Endothelial cell of umbilical vein (primary cell): ENCODE data around the gene KRT74. TPM values are rescaled to one million over a fixed set of nuclear protein-coding genes. Genes with fewer than 3 reads are reported as not detected.

Source experiments
- BruUV-seq: library from RNA; stranded (reverse); fragments of 400-500 nt; replicated peaks from 2 replicates; lab custom pipeline; 2021; lab: Mats Ljungman, UMichigan
- CTCF ChIA-PET: fragments of 300-600, 350-600 bp; sonication (Branson Sonifier 250); formaldehyde crosslinking; loops from one replicate; lab custom pipeline; 2021; ENCODE audit warnings: antibody characterized with exemption, inconsistent platforms; lab: Charles Lee
- POLR2A ChIA-PET: fragments of 300-600, 350-600 bp; sonication (Branson Sonifier 250); formaldehyde crosslinking; loops from one replicate; lab custom pipeline; 2021; ENCODE audit warnings: antibody characterized with exemption, inconsistent platforms; lab: Charles Lee
- DNase-seq: peaks from one replicate; pipeline ENCODE4 v3.0.0-alpha.2; 2011; ENCODE audit warnings: low read depth, low spot score
- FAIRE-seq: peaks from 2 replicates; lab custom pipeline; 2011; peaks lifted over from hg19 to GRCh38; lab: Jason Lieb, UNC
- H2AFZ ChIP-seq: 2 replicates; pipeline ENCODE4 v1.6.0; 2012; ENCODE audit warnings: low read depth, low read length, control low read depth, inconsistent platforms
- H3K27ac ChIP-seq: 2 replicates; pipeline ENCODE4 v1.5.1; 2011; ENCODE audit warnings: low read depth, mild to moderate bottlenecking, control low read depth, low read length, moderate library complexity; ENCODE audit not compliant: insufficient read depth
- H3K27me3 ChIP-seq, 2 experiments: 2 replicates each; pipeline versions ENCODE4 v1.6.0 to v1.6.1; 2011; ENCODE audit warnings: low read length in 2 of 2, mixed read lengths in 1 of 2; ENCODE audit not compliant: control insufficient read depth in 2 of 2, insufficient read depth in 2 of 2
- H3K36me3 ChIP-seq, 2 experiments: 2 replicates in 1 of 2; 3 replicates in 1 of 2; pipeline ENCODE4 v1.5.1; 2011; ENCODE audit warnings: low read length in 2 of 2, mild to moderate bottlenecking in 1 of 2, moderate library complexity in 1 of 2; ENCODE audit not compliant: control insufficient read depth in 2 of 2, insufficient read depth in 2 of 2; ENCODE audit errors: extremely low read depth in 1 of 2
- H3K4me1 ChIP-seq: 3 replicates; pipeline ENCODE4 v1.5.1; 2011; ENCODE audit warnings: mild to moderate bottlenecking, low read length; ENCODE audit not compliant: control insufficient read depth, insufficient read depth; ENCODE audit errors: extremely low read depth
- H3K4me2 ChIP-seq: 2 replicates; pipeline ENCODE4 v1.6.1; 2011; ENCODE audit warnings: low read length, control low read depth, mixed read lengths; ENCODE audit not compliant: insufficient read depth
- H3K4me3 ChIP-seq, 3 experiments: fragments of 200-600 bp in 1 of 3; sonication (generic), shearing (Covaris generic) in 1 of 3; replicated peaks in 1 of 3; 2 replicates each; pipeline ENCODE4 v1.5.1; 2011 to 2016; ENCODE audit warnings: control low read depth in 3 of 3, low read length in 3 of 3, mild to moderate bottlenecking in 2 of 3, inconsistent platforms in 1 of 3, low read depth in 1 of 3, moderate library complexity in 1 of 3; ENCODE audit not compliant: insufficient read depth in 1 of 3
- H3K79me2 ChIP-seq: 2 replicates; pipeline ENCODE4 v1.6.0; 2012; ENCODE audit warnings: low read length, inconsistent platforms; ENCODE audit not compliant: control insufficient read depth, insufficient read depth
- H3K9ac ChIP-seq: replicated peaks from 2 replicates; pipeline ENCODE3; 2011; ENCODE audit warnings: low read length, control low read depth; ENCODE audit not compliant: insufficient read depth; ENCODE audit errors: extremely low read depth
- H3K9me1 ChIP-seq: replicated peaks from 3 replicates; pipeline ENCODE4 v1.6.0; 2011; ENCODE audit warnings: mild to moderate bottlenecking, low read length; ENCODE audit not compliant: control insufficient read depth, insufficient read depth; ENCODE audit errors: extremely low read depth
- H3K9me3 ChIP-seq: replicated peaks from 2 replicates; pipeline ENCODE4 v1.5.1; 2012; ENCODE audit warnings: low read length, inconsistent platforms; ENCODE audit not compliant: control insufficient read depth, insufficient read depth
- H4K20me1 ChIP-seq: replicated peaks from 2 replicates; pipeline ENCODE3; 2011; ENCODE audit warnings: mild to moderate bottlenecking, low read length; ENCODE audit not compliant: control insufficient read depth, insufficient read depth; ENCODE audit errors: extremely low read depth
- EZH2 ChIP-seq: IDR thresholded peaks from 2 replicates; pipeline ENCODE4 v1.6.1; 2012; ENCODE audit warnings: borderline replicate concordance, low read depth, mild to moderate bottlenecking, moderate library complexity, low read length, inconsistent platforms; ENCODE audit not compliant: severe bottlenecking
- FOS ChIP-seq: IDR thresholded peaks from 2 replicates; pipeline ENCODE4 v1.6.1; 2011; ENCODE audit warnings: mild to moderate bottlenecking, low read length, moderate library complexity, borderline replicate concordance; ENCODE audit not compliant: insufficient read depth
- GATA2 ChIP-seq: IDR thresholded peaks from 2 replicates; pipeline ENCODE4 v1.7.0; 2011; ENCODE audit warnings: low read depth, mild to moderate bottlenecking, moderate library complexity, mixed read lengths, low read length; ENCODE audit not compliant: insufficient read length, insufficient read depth
- JUN ChIP-seq: IDR thresholded peaks from 2 replicates; pipeline ENCODE4 v1.6.1; 2011; ENCODE audit warnings: borderline replicate concordance, low read depth; ENCODE audit not compliant: insufficient read length, insufficient read depth
- MAX ChIP-seq: IDR thresholded peaks from 2 replicates; pipeline ENCODE4 v1.6.1; 2011; ENCODE audit not compliant: insufficient read depth, insufficient read length
- MYC ChIP-seq: IDR thresholded peaks from one replicate; pipeline ENCODE4 v1.6.1; 2011; ENCODE audit warnings: mild to moderate bottlenecking, low read depth, low read length
- POLR2A ChIP-seq: IDR thresholded peaks from 2 replicates; pipeline ENCODE4 v1.6.1; 2012; ENCODE audit warnings: low read depth, mild to moderate bottlenecking, control low read depth, low read length
- POLR2AphosphoS5 ChIP-seq: IDR thresholded peaks from 2 replicates; pipeline ENCODE4 v1.6.1; 2012; ENCODE audit warnings: low read depth, mild to moderate bottlenecking, control low read depth, low read length, moderate library complexity; ENCODE audit not compliant: insufficient read depth
- dilution Hi-C: fragments of 300-500 bp; cut with MboI; formaldehyde crosslinking; loops from one replicate; pipeline ENCODE4 v1.15.0; 2019; ENCODE audit warnings: low sequenced_read_pairs; ENCODE audit not compliant: extremely low pct_ligation_motif_present
- intact Hi-C: fragments of 100-400 bp; cut with micrococcal nuclease; formaldehyde crosslinking; loops from one replicate; pipeline ENCODE4 v1.10.0; 2022
- polyA plus RNA-seq, 4 experiments: library from polyadenylated mRNA; depleted of rRNA in 3 of 4; stranded (reverse) in 3 of 4; unstranded in 1 of 4; fragments of >200 nt; gene quantifications; 2 replicates each; pipeline versions ENCODE4 v1.2.1 to v1.2.3, GENCODE V29; 2011 to 2012; ENCODE audit warnings: missing spikeins in 1 of 4
- total RNA-seq: library from RNA; stranded (reverse); gene quantifications from 2 replicates; pipeline ENCODE4 v1.2.3, GENCODE V29; 2021
- TF ChIP-seq, protein P1 (sequence below), 2 donors: IDR thresholded peaks; 1 replicate in 1 of 2; 2 replicates in 1 of 2; pipeline ENCODE4 v1.5.1; 2011; ENCODE audit warnings: low read length in 2 of 2, mild to moderate bottlenecking in 2 of 2, moderate library complexity in 2 of 2, control low read depth in 1 of 2, inconsistent platforms in 1 of 2, low read depth in 1 of 2; ENCODE audit not compliant: insufficient read depth in 1 of 2; ENCODE audit errors: extremely low read depth in 1 of 2

KRT74 gene
- total and polyA plus RNA-seq, 2 donors (not counting 3 experiments of a cell fraction or from before 2014, with no cell fraction given): not detected

DNA sequence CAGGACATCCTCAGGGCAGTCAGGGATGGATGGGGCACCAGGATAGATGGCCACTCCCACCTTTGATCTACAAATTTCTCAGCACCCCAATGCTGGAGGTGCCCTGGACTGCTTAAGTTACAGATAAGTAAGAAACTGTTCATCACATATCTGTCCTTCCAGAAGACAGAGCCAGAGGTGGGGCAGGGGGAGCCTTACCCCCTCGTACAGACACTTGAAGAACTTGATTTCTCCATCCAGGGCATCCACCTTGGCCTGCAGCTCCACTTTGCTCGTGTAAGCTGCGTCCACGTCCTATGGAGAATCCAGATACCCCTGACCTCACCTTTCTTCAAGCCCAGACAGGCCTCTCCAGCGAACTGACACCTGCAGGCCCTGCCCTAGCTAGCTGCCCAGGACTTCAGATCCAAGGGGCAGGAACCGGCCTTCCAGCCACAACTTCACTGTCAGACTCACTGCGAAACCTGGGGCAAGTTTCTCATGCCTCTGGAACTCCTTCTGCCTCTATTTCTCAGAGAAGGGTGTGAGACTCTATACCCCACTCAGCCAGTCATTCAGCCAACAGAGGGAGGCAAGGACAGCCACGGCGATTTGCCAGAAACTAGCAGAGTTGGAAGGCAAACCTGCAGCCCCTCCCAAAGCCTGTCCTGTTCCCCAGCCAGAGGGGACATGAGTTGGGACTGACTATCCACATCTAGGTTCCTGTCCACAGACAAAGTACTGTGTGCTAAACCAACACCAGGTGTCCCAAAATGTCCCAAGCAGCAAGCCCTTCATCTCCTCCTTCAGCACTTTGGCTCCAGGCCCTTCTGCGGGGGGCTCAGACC, 41.0 kb upstream of the KRT74 start:
- H3K4me2 ChIP-seq: no peak overlapping the region
- dilution Hi-C loops (no loop called here), intact Hi-C loops (no loop called here)
- H4K20me1 ChIP-seq: no peaks in the 10 kb centered on the region
- H3K79me2 ChIP-seq: no peaks in the 10 kb centered on the region
- no peak for TF ChIP-seq POLR2A
- TF ChIP-seq, protein P1, sequence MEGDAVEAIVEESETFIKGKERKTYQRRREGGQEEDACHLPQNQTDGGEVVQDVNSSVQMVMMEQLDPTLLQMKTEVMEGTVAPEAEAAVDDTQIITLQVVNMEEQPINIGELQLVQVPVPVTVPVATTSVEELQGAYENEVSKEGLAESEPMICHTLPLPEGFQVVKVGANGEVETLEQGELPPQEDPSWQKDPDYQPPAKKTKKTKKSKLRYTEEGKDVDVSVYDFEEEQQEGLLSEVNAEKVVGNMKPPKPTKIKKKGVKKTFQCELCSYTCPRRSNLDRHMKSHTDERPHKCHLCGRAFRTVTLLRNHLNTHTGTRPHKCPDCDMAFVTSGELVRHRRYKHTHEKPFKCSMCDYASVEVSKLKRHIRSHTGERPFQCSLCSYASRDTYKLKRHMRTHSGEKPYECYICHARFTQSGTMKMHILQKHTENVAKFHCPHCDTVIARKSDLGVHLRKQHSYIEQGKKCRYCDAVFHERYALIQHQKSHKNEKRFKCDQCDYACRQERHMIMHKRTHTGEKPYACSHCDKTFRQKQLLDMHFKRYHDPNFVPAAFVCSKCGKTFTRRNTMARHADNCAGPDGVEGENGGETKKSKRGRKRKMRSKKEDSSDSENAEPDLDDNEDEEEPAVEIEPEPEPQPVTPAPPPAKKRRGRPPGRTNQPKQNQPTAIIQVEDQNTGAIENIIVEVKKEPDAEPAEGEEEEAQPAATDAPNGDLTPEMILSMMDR (IDR thresholded peaks at IDR 0.05; ENCODE audit: extremely low read depth in 1 of 2, insufficient read depth in 1 of 2, low read depth in 1 of 2, low read length in 2 of 2): no peak
- no peak for TF ChIP-seq POLR2AphosphoS5
- TF ChIP-seq MYC: no peak
- no peak for TF ChIP-seq FOS
- TF ChIP-seq GATA2: no peak
- TF ChIP-seq JUN: no peak
- TF ChIP-seq EZH2: no peak
- TF ChIP-seq MAX: no peak
- H3K4me3 ChIP-seq: no peak overlapping the region
- H3K27me3 ChIP-seq: no peaks in the 10 kb centered on the region
- DNase-seq (no peak), FAIRE-seq (no peak)
- H3K36me3 ChIP-seq: no peaks in the 10 kb centered on the region
- H3K4me1 ChIP-seq: no peaks in the 10 kb centered on the region
- POLR2A ChIA-PET: no interaction called here
- H3K9me1 ChIP-seq: no peaks in the 10 kb centered on the region
- H2AFZ ChIP-seq: no peak overlapping the region
- H3K27ac ChIP-seq: no peak overlapping the region
- BruUV-seq: no TSS peak
- no peak overlapping the region for H3K9ac ChIP-seq
- CTCF ChIA-PET: no interaction called here
- H3K9me3 ChIP-seq: no peaks in the 10 kb centered on the region
